Measurements from ENCODE around the gene SMIM38.
"Not testable (repeated sequence)": the region's sequence is repeated elsewhere in the genome, so short reads cannot be mapped to it uniquely, and the experiment has no call there.

- not testable (repeated sequence) for TF ChIP-seq EZH2 (IDR thresholded peaks at IDR 0.05; ENCODE audit: borderline replicate concordance, insufficient read depth, low read depth, low read length, poor library complexity, severe bottlenecking); CTCF (IDR thresholded peaks at IDR 0.05)
Measured at GRCh38 chr11:69134182-69134581, 21.6 kb upstream of the SMIM38 start.

All from B cell (primary cell).